Endothelial cell of umbilical vein (primary cell): ENCODE measurements around the gene WNT7B. TPM values are rescaled to one million over a fixed set of nuclear protein-coding genes. Genes with fewer than 3 reads are reported as not detected.

Experiments used
- BruUV-seq: library from RNA; stranded (reverse); fragments of 400-500 nt; replicated peaks from 2 replicates; lab custom pipeline; 2021; lab: Mats Ljungman, UMichigan
- CTCF ChIA-PET: fragments of 300-600, 350-600 bp; sonication (Branson Sonifier 250); formaldehyde crosslinking; loops from one replicate; lab custom pipeline; 2021; ENCODE audit warnings: antibody characterized with exemption, inconsistent platforms; lab: Charles Lee
- POLR2A ChIA-PET: fragments of 300-600, 350-600 bp; sonication (Branson Sonifier 250); formaldehyde crosslinking; loops from one replicate; lab custom pipeline; 2021; ENCODE audit warnings: antibody characterized with exemption, inconsistent platforms; lab: Charles Lee
- DNase-seq: peaks from one replicate; pipeline ENCODE4 v3.0.0-alpha.2; 2011; ENCODE audit warnings: low read depth, low spot score
- FAIRE-seq: peaks from 2 replicates; lab custom pipeline; 2011; peaks lifted over from hg19 to GRCh38; lab: Jason Lieb, UNC
- H2AFZ ChIP-seq: 2 replicates; pipeline ENCODE4 v1.6.0; 2012; ENCODE audit warnings: low read depth, low read length, control low read depth, inconsistent platforms
- H3K27ac ChIP-seq: 2 replicates; pipeline ENCODE4 v1.5.1; 2011; ENCODE audit warnings: low read depth, mild to moderate bottlenecking, control low read depth, low read length, moderate library complexity; ENCODE audit not compliant: insufficient read depth
- H3K27me3 ChIP-seq, 2 experiments: 2 replicates each; pipeline versions ENCODE4 v1.6.0 to v1.6.1; 2011; ENCODE audit warnings: low read length in 2 of 2, mixed read lengths in 1 of 2; ENCODE audit not compliant: control insufficient read depth in 2 of 2, insufficient read depth in 2 of 2
- H3K36me3 ChIP-seq, 2 experiments: 2 replicates in 1 of 2; 3 replicates in 1 of 2; pipeline ENCODE4 v1.5.1; 2011; ENCODE audit warnings: low read length in 2 of 2, mild to moderate bottlenecking in 1 of 2, moderate library complexity in 1 of 2; ENCODE audit not compliant: control insufficient read depth in 2 of 2, insufficient read depth in 2 of 2; ENCODE audit errors: extremely low read depth in 1 of 2
- H3K4me1 ChIP-seq: 3 replicates; pipeline ENCODE4 v1.5.1; 2011; ENCODE audit warnings: mild to moderate bottlenecking, low read length; ENCODE audit not compliant: control insufficient read depth, insufficient read depth; ENCODE audit errors: extremely low read depth
- H3K4me2 ChIP-seq: 2 replicates; pipeline ENCODE4 v1.6.1; 2011; ENCODE audit warnings: low read length, control low read depth, mixed read lengths; ENCODE audit not compliant: insufficient read depth
- H3K4me3 ChIP-seq, 3 experiments: fragments of 200-600 bp in 1 of 3; sonication (generic), shearing (Covaris generic) in 1 of 3; replicated peaks in 1 of 3; 2 replicates each; pipeline ENCODE4 v1.5.1; 2011 to 2016; ENCODE audit warnings: control low read depth in 3 of 3, low read length in 3 of 3, mild to moderate bottlenecking in 2 of 3, inconsistent platforms in 1 of 3, low read depth in 1 of 3, moderate library complexity in 1 of 3; ENCODE audit not compliant: insufficient read depth in 1 of 3
- H3K79me2 ChIP-seq: 2 replicates; pipeline ENCODE4 v1.6.0; 2012; ENCODE audit warnings: low read length, inconsistent platforms; ENCODE audit not compliant: control insufficient read depth, insufficient read depth
- H3K9ac ChIP-seq: replicated peaks from 2 replicates; pipeline ENCODE3; 2011; ENCODE audit warnings: low read length, control low read depth; ENCODE audit not compliant: insufficient read depth; ENCODE audit errors: extremely low read depth
- H3K9me1 ChIP-seq: replicated peaks from 3 replicates; pipeline ENCODE4 v1.6.0; 2011; ENCODE audit warnings: mild to moderate bottlenecking, low read length; ENCODE audit not compliant: control insufficient read depth, insufficient read depth; ENCODE audit errors: extremely low read depth
- H3K9me3 ChIP-seq: replicated peaks from 2 replicates; pipeline ENCODE4 v1.5.1; 2012; ENCODE audit warnings: low read length, inconsistent platforms; ENCODE audit not compliant: control insufficient read depth, insufficient read depth
- H4K20me1 ChIP-seq: replicated peaks from 2 replicates; pipeline ENCODE3; 2011; ENCODE audit warnings: mild to moderate bottlenecking, low read length; ENCODE audit not compliant: control insufficient read depth, insufficient read depth; ENCODE audit errors: extremely low read depth
- CTCF ChIP-seq, 2 donors: IDR thresholded peaks; 1 replicate in 1 of 2; 2 replicates in 1 of 2; pipeline ENCODE4 v1.5.1; 2011; ENCODE audit warnings: low read length in 2 of 2, mild to moderate bottlenecking in 2 of 2, moderate library complexity in 2 of 2, control low read depth in 1 of 2, inconsistent platforms in 1 of 2, low read depth in 1 of 2; ENCODE audit not compliant: insufficient read depth in 1 of 2; ENCODE audit errors: extremely low read depth in 1 of 2
- EZH2 ChIP-seq: IDR thresholded peaks from 2 replicates; pipeline ENCODE4 v1.6.1; 2012; ENCODE audit warnings: borderline replicate concordance, low read depth, mild to moderate bottlenecking, moderate library complexity, low read length, inconsistent platforms; ENCODE audit not compliant: severe bottlenecking
- FOS ChIP-seq: IDR thresholded peaks from 2 replicates; pipeline ENCODE4 v1.6.1; 2011; ENCODE audit warnings: mild to moderate bottlenecking, low read length, moderate library complexity, borderline replicate concordance; ENCODE audit not compliant: insufficient read depth
- GATA2 ChIP-seq: IDR thresholded peaks from 2 replicates; pipeline ENCODE4 v1.7.0; 2011; ENCODE audit warnings: low read depth, mild to moderate bottlenecking, moderate library complexity, mixed read lengths, low read length; ENCODE audit not compliant: insufficient read length, insufficient read depth
- JUN ChIP-seq: IDR thresholded peaks from 2 replicates; pipeline ENCODE4 v1.6.1; 2011; ENCODE audit warnings: borderline replicate concordance, low read depth; ENCODE audit not compliant: insufficient read length, insufficient read depth
- MAX ChIP-seq: IDR thresholded peaks from 2 replicates; pipeline ENCODE4 v1.6.1; 2011; ENCODE audit not compliant: insufficient read depth, insufficient read length
- MYC ChIP-seq: IDR thresholded peaks from one replicate; pipeline ENCODE4 v1.6.1; 2011; ENCODE audit warnings: mild to moderate bottlenecking, low read depth, low read length
- POLR2A ChIP-seq: IDR thresholded peaks from 2 replicates; pipeline ENCODE4 v1.6.1; 2012; ENCODE audit warnings: low read depth, mild to moderate bottlenecking, control low read depth, low read length
- POLR2AphosphoS5 ChIP-seq: IDR thresholded peaks from 2 replicates; pipeline ENCODE4 v1.6.1; 2012; ENCODE audit warnings: low read depth, mild to moderate bottlenecking, control low read depth, low read length, moderate library complexity; ENCODE audit not compliant: insufficient read depth
- dilution Hi-C: fragments of 300-500 bp; cut with MboI; formaldehyde crosslinking; loops from one replicate; pipeline ENCODE4 v1.15.0; 2019; ENCODE audit warnings: low sequenced_read_pairs; ENCODE audit not compliant: extremely low pct_ligation_motif_present
- intact Hi-C: fragments of 100-400 bp; cut with micrococcal nuclease; formaldehyde crosslinking; loops from one replicate; pipeline ENCODE4 v1.10.0; 2022
- polyA plus RNA-seq, 4 experiments: library from polyadenylated mRNA; depleted of rRNA in 3 of 4; stranded (reverse) in 3 of 4; unstranded in 1 of 4; fragments of >200 nt; gene quantifications; 2 replicates each; pipeline versions ENCODE4 v1.2.1 to v1.2.3, GENCODE V29; 2011 to 2012; ENCODE audit warnings: missing spikeins in 1 of 4
- total RNA-seq: library from RNA; stranded (reverse); gene quantifications from 2 replicates; pipeline ENCODE4 v1.2.3, GENCODE V29; 2021

Gene WNT7B
- total and polyA plus RNA-seq, 2 donors (not counting 3 experiments of a cell fraction or from before 2014, with no cell fraction given), result not detected

DNA sequence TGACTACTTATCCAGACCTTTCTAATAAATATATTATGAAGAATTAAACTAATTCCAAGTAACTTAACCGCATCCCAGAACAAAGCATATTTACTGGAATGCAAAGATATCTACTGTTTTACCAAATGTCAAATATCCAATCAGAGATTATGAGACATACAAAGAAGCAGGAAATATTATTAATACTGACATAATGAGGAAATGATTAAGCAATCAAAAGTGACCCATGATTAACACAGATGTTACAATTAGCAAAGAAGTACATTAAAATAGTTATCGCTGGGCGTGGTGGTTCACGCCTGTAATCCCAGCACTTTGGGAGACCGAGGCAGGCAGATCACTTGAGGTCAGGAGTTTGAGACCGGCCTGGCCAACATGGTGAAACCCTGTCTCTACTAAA lies 105.2 kb downstream of the WNT7B start:
- intact Hi-C loops, result no loop called here

More for the DNA sequence above, 105.2 kb downstream of the WNT7B start:
- DNase-seq, result no peak
- Histone ChIP-seq H3K9me1 (no peaks in the 10 kb centered on the region), H2AFZ (no peak overlapping the region), H3K27me3 (peaks cover 25 to 49% of the 10 kb centered on the region in 2 experiments), H3K27ac (no peak overlapping the region), H3K36me3 (no peaks in the 10 kb centered on the region), H4K20me1 (no peaks in the 10 kb centered on the region), H3K4me3 (no peak overlapping the region), H3K4me2 (no peak overlapping the region), H3K9me3 (no peaks in the 10 kb centered on the region), H3K79me2 (no peaks in the 10 kb centered on the region), H3K9ac (no peak overlapping the region), H3K4me1 (no peaks in the 10 kb centered on the region)
- BruUV-seq, result no TSS peak
- ChIA-PET CTCF (interaction anchor here (1.8 kb wide), 1 partner anchor 8 kb away, joined by 23 read pairs; no protein-coding TSS in a partner anchor), POLR2A (no interaction called here)
- dilution Hi-C loops, result no loop called here
- no peak for TF ChIP-seq EZH2
- no peak for TF ChIP-seq MAX
- TF ChIP-seq POLR2AphosphoS5, result no peak
- no peak for TF ChIP-seq GATA2
- no peak for TF ChIP-seq CTCF (IDR thresholded peaks at IDR 0.05; ENCODE audit: extremely low read depth in 1 of 2, insufficient read depth in 1 of 2, low read depth in 1 of 2, low read length in 2 of 2)
- TF ChIP-seq FOS, result no peak
- TF ChIP-seq MYC, result no peak
- TF ChIP-seq POLR2A, result no peak
- TF ChIP-seq JUN, result no peak
- no peak for FAIRE-seq

Other genes starting within 250 kb of the WNT7B start
- 6.6 and 10.7 TPM in 2 replicates for gene PPARA, start 173.4 kb upstream of the WNT7B start, total RNA-seq
- 2.9 and 3.1 TPM in 2 replicates for gene PPARA, start 173.4 kb upstream of the WNT7B start, polyA plus RNA-seq